GM23338 (cell line): ENCODE measurements around the gene SLC16A7. TPM values are rescaled to one million over a fixed set of nuclear protein-coding genes. Genes with fewer than 3 reads are reported as not detected.

Experiments used
- ATAC-seq: fragments of 200-7000 bp; cut with Tn5 transposase; 3 replicates; pipeline ENCODE4 v1.9.1; 2020
- DNase-seq: peaks from one replicate; pipeline ENCODE4 v3.0.0-alpha.2; 2015; ENCODE audit warnings: low spot score
- H2AFZ ChIP-seq: fragments of 200-600 bp; sonication (generic); 2 replicates; pipeline ENCODE4 v1.8.0; 2016; ENCODE audit warnings: antibody characterized with exemption, mild to moderate bottlenecking, moderate library complexity
- H3F3A ChIP-seq: fragments of 200-600 bp; sonication (generic); replicated peaks from 2 replicates; pipeline ENCODE4 v1.8.0; 2017; ENCODE audit warnings: antibody characterized with exemption, mixed run types, low read depth
- H3K27ac ChIP-seq: fragments of 200-600 bp; sonication (generic); 2 replicates; pipeline ENCODE4 v1.6.1; 2016; ENCODE audit warnings: low read depth
- H3K27me3 ChIP-seq: fragments of 200-600 bp; sonication (generic); 2 replicates; pipeline ENCODE4 v1.8.0; 2016; ENCODE audit warnings: mild to moderate bottlenecking, mixed run types, moderate library complexity; ENCODE audit not compliant: insufficient read depth
- H3K36me3 ChIP-seq: fragments of 200-600 bp; sonication (generic); 2 replicates; pipeline ENCODE4 v1.8.0; 2016; ENCODE audit warnings: mild to moderate bottlenecking; ENCODE audit not compliant: insufficient read depth
- H3K4me1 ChIP-seq: fragments of 200-600 bp; sonication (generic); 2 replicates; pipeline ENCODE4 v1.8.0; 2016; ENCODE audit warnings: mild to moderate bottlenecking, moderate library complexity; ENCODE audit not compliant: insufficient read depth
- H3K4me2 ChIP-seq: fragments of 200-600 bp; sonication (generic); 2 replicates; pipeline ENCODE4 v1.7.1; 2017; ENCODE audit warnings: mixed run types
- H3K4me3 ChIP-seq: fragments of 200-600 bp; sonication (generic); 2 replicates; pipeline ENCODE4 v1.6.1; 2016; ENCODE audit warnings: mixed run types
- H3K79me2 ChIP-seq: fragments of 200-600 bp; sonication (generic); replicated peaks from 2 replicates; pipeline ENCODE4 v1.8.0; 2017; ENCODE audit warnings: mild to moderate bottlenecking; ENCODE audit not compliant: insufficient read depth
- H3K9me2 ChIP-seq: fragments of 200-600 bp; sonication (generic); 2 replicates; pipeline ENCODE4 v1.8.0; 2017; ENCODE audit not compliant: insufficient read depth
- H4K20me1 ChIP-seq: fragments of 200-600 bp; sonication (generic); replicated peaks from 2 replicates; pipeline ENCODE4 v1.8.0; 2017; ENCODE audit warnings: mild to moderate bottlenecking; ENCODE audit not compliant: insufficient read depth
- H3K27ac Mint-ChIP-seq: 2 replicates; pipeline ENCODE4 v1.8.0; 2020; ENCODE audit warnings: inconsistent platforms, mild to moderate bottlenecking, moderate library complexity, mixed read lengths
- H3K27me3 Mint-ChIP-seq: 3 replicates; pipeline ENCODE4 v1.8.0; 2022; ENCODE audit warnings: low read depth, mild to moderate bottlenecking, moderate library complexity, mixed read lengths, inconsistent platforms; ENCODE audit not compliant: insufficient read depth, poor library complexity
- H3K36me3 Mint-ChIP-seq: 3 replicates; pipeline ENCODE4 v1.8.0; 2021; ENCODE audit warnings: low read depth, mild to moderate bottlenecking, inconsistent platforms, moderate library complexity, mixed read lengths
- H3K4me1 Mint-ChIP-seq: 3 replicates; pipeline ENCODE4 v1.8.0; 2020; ENCODE audit warnings: mild to moderate bottlenecking, inconsistent platforms, mixed read lengths
- H3K4me3 Mint-ChIP-seq: 3 replicates; pipeline ENCODE4 v1.8.0; 2021; ENCODE audit warnings: moderate library complexity, mild to moderate bottlenecking, inconsistent platforms, mixed read lengths
- H3K9me3 Mint-ChIP-seq: 3 replicates; pipeline ENCODE4 v1.8.0; 2020; ENCODE audit warnings: moderate library complexity, mild to moderate bottlenecking, inconsistent platforms, mixed read lengths
- CREB1 ChIP-seq: fragments of 250-450 bp; sonication (Bioruptor Pico); IDR thresholded peaks from 2 replicates; pipeline ENCODE4 v1.5.0; 2020; ENCODE audit warnings: low read depth, mild to moderate bottlenecking, moderate library complexity
- POLR2AphosphoS5 ChIP-seq: IDR thresholded peaks from 2 replicates; pipeline ENCODE4 v1.6.1; 2016; ENCODE audit warnings: antibody characterized with exemption, low read depth
- ZNF114 ChIP-seq: fragments of 250-450 bp; sonication (Bioruptor Pico); IDR thresholded peaks from 2 replicates; pipeline ENCODE4 v1.5.0; 2020; ENCODE audit warnings: mild to moderate bottlenecking, moderate library complexity
- polyA plus RNA-seq: library from polyadenylated mRNA; unstranded; fragments of >200 nt; fragmentation: Nextera tagmentation; extraction: Ambion mirVana; gene quantifications from 2 replicates; pipeline ENCODE4 v1.2.1, GENCODE V29; 2016
- total RNA-seq: library from RNA; depleted of rRNA; stranded (reverse); fragments of >200 nt; shearing (Covaris generic); gene quantifications from 2 replicates; pipeline ENCODE4 v1.2.3, GENCODE V29; 2014
- TF ChIP-seq, protein P1 (sequence below): fragments of 250-450 bp; sonication (Bioruptor Pico); IDR thresholded peaks from 2 replicates; pipeline ENCODE4 v1.5.0; 2020; ENCODE audit warnings: mild to moderate bottlenecking, moderate library complexity
- TF ChIP-seq, protein P2 (sequence below): IDR thresholded peaks from one replicate; pipeline ENCODE4 v1.6.1; 2018; ENCODE audit warnings: antibody characterized with exemption; ENCODE audit not compliant: unreplicated experiment
- TF ChIP-seq, protein P3 (sequence below), 2 experiments: fragments of 200-600 bp in 1 of 2; sonication (generic) in 1 of 2; conservative IDR thresholded peaks; 2 replicates each; pipeline versions ENCODE4 v1.5.1 to v1.6.1; 2016 to 2017; ENCODE audit warnings: antibody characterized with exemption in 2 of 2, low read depth in 2 of 2, mild to moderate bottlenecking in 2 of 2, moderate library complexity in 1 of 2

The SLC16A7 gene
- total and polyA plus RNA-seq, 2 experiments from 2014 or later: 2.8 to 4.3 TPM

DNA sequence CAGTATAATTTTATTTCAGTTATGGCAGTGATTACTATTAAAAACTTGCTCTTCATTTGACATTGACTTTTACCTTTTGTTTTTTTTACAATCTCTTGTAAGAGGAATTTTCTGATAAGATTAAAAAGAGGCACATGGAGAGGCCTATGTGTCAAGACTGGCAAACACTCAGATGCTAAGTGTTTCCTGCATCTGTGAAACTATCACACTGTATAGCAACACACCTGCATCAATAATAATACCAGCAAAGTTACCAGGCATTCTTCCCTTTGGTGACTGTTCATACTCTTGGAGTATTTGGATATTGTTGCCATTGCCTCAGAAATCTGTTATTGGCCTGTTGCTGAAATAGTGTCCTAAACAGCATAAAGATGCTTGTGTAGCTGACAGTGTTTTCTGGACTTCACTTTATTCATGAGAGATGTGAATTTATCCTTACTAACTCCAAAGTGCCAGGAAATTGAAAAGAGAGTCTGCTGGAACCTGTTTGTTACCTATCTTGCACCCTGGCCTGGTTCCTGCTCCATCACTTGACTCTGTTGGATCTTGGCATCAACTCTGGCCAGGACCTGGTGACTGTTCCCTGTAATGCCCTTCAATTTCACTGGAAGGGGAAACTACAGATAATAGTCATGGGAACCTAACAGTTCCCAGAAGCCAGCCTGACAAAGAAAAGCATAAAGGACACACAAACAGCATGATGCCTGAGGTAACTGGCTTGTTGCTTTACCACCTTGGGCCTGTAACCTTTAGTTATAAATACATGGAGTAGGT is 19.8 kb downstream of the SLC16A7 start:
- H3K27ac Mint-ChIP-seq: no peak overlapping the region
- Histone ChIP-seq H2AFZ (no peak overlapping the region), H3K9me2 (peaks cover 2% of the 10 kb centered on the region; the same call in 1 of the 2 replicates), H3K4me3 (no peak overlapping the region), H3K27ac (no peak overlapping the region), H3K4me2 (no peak overlapping the region), H4K20me1 (no peaks in the 10 kb centered on the region), H3K4me1 (no peaks in the 10 kb centered on the region), H3F3A (no peaks in the 10 kb centered on the region), H3K36me3 (peaks cover 20% of the 10 kb centered on the region; the same call in 1 of the 2 replicates), H3K79me2 (no peaks in the 10 kb centered on the region), H3K27me3 (no peaks in the 10 kb centered on the region)
- ATAC-seq (no peak), DNase-seq (no peak)
- no peak for TF ChIP-seq POLR2AphosphoS5
- TF ChIP-seq, protein P1, sequence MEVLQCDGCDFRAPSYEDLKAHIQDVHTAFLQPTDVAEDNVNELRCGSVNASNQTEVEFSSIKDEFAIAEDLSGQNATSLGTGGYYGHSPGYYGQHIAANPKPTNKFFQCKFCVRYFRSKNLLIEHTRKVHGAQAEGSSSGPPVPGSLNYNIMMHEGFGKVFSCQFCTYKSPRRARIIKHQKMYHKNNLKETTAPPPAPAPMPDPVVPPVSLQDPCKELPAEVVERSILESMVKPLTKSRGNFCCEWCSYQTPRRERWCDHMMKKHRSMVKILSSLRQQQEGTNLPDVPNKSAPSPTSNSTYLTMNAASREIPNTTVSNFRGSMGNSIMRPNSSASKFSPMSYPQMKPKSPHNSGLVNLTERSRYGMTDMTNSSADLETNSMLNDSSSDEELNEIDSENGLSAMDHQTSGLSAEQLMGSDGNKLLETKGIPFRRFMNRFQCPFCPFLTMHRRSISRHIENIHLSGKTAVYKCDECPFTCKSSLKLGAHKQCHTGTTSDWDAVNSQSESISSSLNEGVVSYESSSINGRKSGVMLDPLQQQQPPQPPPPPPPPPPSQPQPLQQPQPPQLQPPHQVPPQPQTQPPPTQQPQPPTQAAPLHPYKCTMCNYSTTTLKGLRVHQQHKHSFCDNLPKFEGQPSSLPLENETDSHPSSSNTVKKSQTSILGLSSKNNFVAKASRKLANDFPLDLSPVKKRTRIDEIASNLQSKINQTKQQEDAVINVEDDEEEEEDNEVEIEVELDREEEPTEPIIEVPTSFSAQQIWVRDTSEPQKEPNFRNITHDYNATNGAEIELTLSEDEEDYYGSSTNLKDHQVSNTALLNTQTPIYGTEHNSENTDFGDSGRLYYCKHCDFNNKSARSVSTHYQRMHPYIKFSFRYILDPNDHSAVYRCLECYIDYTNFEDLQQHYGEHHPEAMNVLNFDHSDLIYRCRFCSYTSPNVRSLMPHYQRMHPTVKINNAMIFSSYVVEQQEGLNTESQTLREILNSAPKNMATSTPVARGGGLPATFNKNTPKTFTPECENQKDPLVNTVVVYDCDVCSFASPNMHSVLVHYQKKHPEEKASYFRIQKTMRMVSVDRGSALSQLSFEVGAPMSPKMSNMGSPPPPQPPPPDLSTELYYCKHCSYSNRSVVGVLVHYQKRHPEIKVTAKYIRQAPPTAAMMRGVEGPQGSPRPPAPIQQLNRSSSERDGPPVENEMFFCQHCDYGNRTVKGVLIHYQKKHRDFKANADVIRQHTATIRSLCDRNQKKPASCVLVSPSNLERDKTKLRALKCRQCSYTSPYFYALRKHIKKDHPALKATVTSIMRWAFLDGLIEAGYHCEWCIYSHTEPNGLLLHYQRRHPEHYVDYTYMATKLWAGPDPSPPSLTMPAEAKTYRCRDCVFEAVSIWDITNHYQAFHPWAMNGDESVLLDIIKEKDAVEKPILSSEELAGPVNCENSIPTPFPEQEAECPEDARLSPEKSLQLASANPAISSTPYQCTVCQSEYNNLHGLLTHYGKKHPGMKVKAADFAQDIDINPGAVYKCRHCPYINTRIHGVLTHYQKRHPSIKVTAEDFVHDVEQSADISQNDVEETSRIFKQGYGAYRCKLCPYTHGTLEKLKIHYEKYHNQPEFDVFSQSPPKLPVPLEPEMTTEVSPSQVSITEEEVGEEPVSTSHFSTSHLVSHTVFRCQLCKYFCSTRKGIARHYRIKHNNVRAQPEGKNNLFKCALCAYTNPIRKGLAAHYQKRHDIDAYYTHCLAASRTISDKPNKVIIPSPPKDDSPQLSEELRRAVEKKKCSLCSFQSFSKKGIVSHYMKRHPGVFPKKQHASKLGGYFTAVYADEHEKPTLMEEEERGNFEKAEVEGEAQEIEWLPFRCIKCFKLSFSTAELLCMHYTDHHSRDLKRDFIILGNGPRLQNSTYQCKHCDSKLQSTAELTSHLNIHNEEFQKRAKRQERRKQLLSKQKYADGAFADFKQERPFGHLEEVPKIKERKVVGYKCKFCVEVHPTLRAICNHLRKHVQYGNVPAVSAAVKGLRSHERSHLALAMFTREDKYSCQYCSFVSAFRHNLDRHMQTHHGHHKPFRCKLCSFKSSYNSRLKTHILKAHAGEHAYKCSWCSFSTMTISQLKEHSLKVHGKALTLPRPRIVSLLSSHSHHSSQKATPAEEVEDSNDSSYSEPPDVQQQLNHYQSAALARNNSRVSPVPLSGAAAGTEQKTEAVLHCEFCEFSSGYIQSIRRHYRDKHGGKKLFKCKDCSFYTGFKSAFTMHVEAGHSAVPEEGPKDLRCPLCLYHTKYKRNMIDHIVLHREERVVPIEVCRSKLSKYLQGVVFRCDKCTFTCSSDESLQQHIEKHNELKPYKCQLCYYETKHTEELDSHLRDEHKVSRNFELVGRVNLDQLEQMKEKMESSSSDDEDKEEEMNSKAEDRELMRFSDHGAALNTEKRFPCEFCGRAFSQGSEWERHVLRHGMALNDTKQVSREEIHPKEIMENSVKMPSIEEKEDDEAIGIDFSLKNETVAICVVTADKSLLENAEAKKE: no peak
- H3K27me3 Mint-ChIP-seq: peaks cover 3% of the 10 kb centered on the region
- no peak overlapping the region for H3K4me3 Mint-ChIP-seq
- peaks cover 25% of the 10 kb centered on the region for H3K36me3 Mint-ChIP-seq
- H3K4me1 Mint-ChIP-seq: no peaks in the 10 kb centered on the region
- peaks cover 33% of the 10 kb centered on the region for H3K9me3 Mint-ChIP-seq

DNA sequence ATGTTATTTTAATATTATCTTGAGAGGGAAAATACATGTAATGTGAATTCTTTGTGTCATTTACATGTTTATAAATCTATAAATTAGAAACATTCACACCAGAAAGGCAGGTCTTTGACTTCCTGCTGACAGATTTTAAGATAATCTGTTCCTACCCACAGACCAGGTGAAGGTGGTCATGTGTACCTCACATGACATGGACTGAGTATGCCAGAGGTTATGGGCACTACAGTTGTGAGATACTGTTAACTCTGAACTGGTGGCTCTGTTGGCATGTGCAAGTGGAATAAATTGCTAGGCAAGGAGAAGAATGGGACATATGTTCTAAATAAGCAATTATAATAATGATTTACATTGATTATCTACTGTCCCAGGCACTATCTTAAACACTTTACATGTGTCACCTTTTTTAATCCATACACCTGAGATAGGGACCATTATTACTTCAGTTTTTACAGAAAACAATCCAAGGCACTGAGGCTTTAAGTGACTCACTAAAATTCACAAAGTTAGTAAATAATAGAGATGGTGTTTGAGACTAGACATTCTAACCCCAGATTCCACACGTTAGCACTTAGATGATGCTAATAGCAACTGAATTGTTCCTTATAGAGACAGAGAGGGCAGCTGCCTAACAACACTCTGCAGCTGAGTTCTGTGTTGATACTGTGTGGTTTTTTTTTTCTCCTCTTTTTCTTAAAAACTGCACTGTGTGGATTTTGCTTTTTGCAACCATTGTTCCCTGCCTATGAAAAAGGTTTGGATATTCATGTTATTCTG is 23.8 kb downstream of the SLC16A7 start:
- H3K79me2 ChIP-seq: no peaks in the 10 kb centered on the region
- H3K36me3 ChIP-seq: no peaks in the 10 kb centered on the region
- peak overlapping the region; percentile 50; the same call in 1 of the 2 replicates for H3K27ac Mint-ChIP-seq
- no peak for DNase-seq
- H3K4me2 ChIP-seq: no peak overlapping the region
- no peak overlapping the region for H3K27ac ChIP-seq
- no peaks in the 10 kb centered on the region for H4K20me1 ChIP-seq
- H3K27me3 ChIP-seq: no peaks in the 10 kb centered on the region
- no peak for ATAC-seq
- no peak overlapping the region for H3K4me3 ChIP-seq
- H3K9me2 ChIP-seq: no peaks in the 10 kb centered on the region
- no peaks in the 10 kb centered on the region for H3F3A ChIP-seq
- H3K4me1 ChIP-seq: no peaks in the 10 kb centered on the region
- no peaks in the 10 kb centered on the region for H3K36me3 Mint-ChIP-seq
- no peak overlapping the region for H3K4me3 Mint-ChIP-seq
- no peaks in the 10 kb centered on the region for H3K9me3 Mint-ChIP-seq
- H3K4me1 Mint-ChIP-seq: no peaks in the 10 kb centered on the region
- H3K27me3 Mint-ChIP-seq: no peaks in the 10 kb centered on the region
- no peak overlapping the region for H2AFZ ChIP-seq
- TF ChIP-seq, protein P2, sequence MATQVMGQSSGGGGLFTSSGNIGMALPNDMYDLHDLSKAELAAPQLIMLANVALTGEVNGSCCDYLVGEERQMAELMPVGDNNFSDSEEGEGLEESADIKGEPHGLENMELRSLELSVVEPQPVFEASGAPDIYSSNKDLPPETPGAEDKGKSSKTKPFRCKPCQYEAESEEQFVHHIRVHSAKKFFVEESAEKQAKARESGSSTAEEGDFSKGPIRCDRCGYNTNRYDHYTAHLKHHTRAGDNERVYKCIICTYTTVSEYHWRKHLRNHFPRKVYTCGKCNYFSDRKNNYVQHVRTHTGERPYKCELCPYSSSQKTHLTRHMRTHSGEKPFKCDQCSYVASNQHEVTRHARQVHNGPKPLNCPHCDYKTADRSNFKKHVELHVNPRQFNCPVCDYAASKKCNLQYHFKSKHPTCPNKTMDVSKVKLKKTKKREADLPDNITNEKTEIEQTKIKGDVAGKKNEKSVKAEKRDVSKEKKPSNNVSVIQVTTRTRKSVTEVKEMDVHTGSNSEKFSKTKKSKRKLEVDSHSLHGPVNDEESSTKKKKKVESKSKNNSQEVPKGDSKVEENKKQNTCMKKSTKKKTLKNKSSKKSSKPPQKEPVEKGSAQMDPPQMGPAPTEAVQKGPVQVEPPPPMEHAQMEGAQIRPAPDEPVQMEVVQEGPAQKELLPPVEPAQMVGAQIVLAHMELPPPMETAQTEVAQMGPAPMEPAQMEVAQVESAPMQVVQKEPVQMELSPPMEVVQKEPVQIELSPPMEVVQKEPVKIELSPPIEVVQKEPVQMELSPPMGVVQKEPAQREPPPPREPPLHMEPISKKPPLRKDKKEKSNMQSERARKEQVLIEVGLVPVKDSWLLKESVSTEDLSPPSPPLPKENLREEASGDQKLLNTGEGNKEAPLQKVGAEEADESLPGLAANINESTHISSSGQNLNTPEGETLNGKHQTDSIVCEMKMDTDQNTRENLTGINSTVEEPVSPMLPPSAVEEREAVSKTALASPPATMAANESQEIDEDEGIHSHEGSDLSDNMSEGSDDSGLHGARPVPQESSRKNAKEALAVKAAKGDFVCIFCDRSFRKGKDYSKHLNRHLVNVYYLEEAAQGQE: no peak
- TF ChIP-seq CREB1 (CRISPR knock-in tag): no peak
- TF ChIP-seq ZNF114: no peak
- TF ChIP-seq, protein P3, sequence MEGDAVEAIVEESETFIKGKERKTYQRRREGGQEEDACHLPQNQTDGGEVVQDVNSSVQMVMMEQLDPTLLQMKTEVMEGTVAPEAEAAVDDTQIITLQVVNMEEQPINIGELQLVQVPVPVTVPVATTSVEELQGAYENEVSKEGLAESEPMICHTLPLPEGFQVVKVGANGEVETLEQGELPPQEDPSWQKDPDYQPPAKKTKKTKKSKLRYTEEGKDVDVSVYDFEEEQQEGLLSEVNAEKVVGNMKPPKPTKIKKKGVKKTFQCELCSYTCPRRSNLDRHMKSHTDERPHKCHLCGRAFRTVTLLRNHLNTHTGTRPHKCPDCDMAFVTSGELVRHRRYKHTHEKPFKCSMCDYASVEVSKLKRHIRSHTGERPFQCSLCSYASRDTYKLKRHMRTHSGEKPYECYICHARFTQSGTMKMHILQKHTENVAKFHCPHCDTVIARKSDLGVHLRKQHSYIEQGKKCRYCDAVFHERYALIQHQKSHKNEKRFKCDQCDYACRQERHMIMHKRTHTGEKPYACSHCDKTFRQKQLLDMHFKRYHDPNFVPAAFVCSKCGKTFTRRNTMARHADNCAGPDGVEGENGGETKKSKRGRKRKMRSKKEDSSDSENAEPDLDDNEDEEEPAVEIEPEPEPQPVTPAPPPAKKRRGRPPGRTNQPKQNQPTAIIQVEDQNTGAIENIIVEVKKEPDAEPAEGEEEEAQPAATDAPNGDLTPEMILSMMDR (conservative IDR thresholded peaks at IDR 0.05; ENCODE audit: low read depth in 2 of 2): no peak
